Tongue (tissue), 2 donors: ENCODE data around the gene MORC2. TPM values are rescaled to one million over a fixed set of nuclear protein-coding genes. Genes with fewer than 3 reads are reported as not detected.

Experiments
- DNase-seq: peaks from one replicate; pipeline ENCODE4 v3.0.0-alpha.2; 2015
- total RNA-seq: library from RNA; depleted of rRNA; stranded (reverse); fragments of >200 nt; gene quantifications from one replicate; pipeline ENCODE4 v1.2.3, GENCODE V29; 2014

The MORC2 gene
- total RNA-seq, 1 donor from 2014 or later = 16.5 TPM

DNA sequence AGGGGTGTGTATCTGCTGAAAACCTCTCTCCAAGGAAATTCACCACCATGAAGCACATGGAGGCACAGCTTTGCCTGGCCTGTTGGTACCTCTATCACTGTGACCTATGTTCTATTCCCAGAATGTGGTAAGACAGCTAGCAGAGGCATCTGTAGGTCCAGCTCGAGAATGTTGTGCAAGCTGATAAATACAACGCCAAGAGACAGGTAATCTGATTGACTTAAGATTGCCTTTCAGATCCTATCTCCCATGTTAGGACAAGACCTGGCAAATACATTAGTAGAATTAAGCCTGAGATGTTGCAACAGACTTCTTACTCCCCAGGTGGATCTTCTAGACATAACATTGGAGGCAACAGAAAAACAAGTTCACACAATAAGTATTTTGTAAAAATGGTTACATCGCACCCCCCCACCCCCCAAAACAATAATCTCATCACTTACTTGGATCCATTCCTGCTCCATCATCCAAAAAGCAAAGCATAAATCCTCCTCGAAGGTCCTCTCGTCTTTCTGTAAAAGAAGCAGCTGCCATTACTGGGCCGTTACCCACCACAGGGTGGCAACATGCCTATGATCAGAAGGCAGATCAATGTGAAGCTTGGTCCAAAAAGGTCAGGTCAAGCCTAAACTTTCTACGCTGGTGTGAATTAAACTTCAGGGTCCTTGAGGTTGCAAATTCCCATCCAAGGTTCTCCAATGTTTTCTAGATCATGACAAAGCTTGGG, 18.5 kb downstream of the MORC2 start:
- DNase-seq = no peak

DNA sequence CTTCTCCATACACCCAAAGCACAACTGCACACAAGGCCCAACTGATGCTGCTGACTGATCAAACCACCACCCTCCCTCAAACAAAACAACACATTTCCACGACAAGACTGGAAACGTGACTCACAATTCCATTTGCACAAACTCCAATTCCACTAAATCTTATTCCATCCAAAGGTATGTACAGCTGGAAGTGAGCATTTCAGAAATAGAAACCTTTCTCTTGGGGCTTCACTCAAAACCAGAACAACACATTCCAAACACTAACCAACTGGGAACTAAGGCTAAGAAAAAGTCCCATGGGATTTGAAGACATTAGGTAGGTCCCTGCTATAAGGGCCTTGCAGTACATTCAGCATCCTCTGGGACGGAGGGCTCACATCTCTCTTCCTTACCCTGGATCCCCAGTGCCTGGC, 19.6 kb downstream of the MORC2 start:
- no peak for DNase-seq

- peak; percentile 81 for DNase-seq
Measured at GRCh38 chr22:30947816-30948454, 20.6 kb downstream of the MORC2 start.

DNA sequence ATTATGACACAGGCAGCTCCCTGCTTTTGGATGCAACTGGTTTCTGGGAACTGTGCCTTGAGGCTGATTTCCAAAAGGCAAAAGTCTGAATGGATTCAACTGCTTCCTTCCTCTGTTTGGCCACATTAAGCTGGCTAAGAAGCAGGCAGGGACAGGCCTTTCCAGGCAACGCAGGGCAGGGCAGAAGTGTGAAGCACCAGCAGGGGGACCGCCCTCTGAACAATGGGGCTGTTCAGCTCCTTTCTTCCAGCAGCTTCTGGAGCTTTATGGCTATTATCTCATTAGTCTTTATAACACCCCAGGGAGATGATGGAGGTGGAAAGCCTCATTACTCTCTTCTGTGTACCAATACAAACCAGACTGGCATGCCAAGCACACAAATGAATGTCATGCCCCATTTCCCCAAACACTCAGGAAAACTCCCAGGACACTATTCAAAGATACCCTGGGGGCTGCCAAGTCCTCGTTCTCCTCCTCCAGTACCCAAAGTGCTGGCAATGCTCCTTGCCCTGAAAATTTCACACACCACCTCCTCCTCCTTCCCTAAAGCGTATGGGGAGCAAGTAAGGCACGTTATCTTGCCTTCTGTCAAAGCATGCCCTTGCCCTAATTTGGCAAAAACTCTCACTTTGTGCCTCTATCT, 21.3 kb downstream of the MORC2 start:
- DNase-seq = peak; percentile 45

DNA sequence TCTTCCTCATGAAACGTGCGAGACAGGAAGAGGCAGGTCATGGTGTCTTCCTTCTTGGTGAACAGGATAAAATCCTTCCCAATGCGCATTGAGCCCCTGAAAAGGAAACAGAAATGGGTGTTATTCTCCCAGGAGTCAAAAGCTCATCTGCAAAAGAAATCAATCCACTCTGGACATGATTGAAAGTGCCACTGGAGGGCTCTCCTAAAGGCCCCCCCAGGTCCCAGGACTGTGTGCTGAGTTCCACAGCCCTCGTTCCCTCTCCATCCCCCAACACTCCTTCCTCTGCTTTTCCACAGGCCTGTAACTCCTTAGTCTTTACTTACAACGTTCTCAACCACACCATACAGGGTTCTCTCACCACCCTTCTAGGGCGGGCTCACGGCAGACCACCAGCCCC, 22.2 kb downstream of the MORC2 start:
- no peak for DNase-seq

- DNase-seq = no peak
Measured at GRCh38 chr22:30945653-30946052, 22.9 kb downstream of the MORC2 start.

GRCh38 chr22:30944986-30945385, 23.6 kb downstream of the MORC2 start:
- no peak for DNase-seq

DNA sequence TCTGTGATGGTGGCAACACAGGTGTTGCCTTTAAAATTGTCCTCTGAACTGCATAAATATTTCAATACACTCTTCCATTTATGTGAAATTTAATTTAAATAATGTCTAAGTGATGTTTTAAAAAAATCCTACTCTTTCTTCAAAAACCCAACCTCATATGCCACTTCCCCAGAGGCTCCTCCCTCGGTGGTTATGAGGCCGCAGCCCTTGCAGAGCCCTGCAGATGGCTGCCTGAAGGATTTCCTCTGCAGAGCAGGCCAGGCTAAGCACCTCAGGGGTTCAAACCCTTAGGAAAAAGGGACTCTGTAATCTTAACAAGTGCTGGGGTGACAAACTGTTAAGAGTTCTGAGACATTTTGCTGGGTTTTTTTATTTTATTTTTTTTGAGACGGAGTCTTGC, 25.2 kb downstream of the MORC2 start:
- DNase-seq = no peak

DNA sequence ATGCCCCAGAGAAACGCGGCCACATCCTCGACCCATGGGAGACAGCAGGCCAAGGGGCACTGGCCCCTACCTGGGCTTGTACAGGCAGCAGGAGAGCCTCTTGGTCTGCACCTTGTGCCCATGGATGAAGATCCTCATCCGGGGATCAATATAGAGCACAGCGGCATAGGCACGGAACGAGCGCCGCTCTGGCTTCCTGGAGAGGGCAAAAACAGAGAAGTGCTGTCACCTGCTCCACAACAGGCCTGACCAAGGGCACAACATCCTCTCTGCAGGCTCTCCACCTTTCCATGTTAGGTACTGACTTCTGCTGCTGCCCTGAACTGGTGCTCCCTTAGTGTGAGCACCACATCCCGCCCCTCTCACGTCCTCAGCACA, 27.2 kb downstream of the MORC2 start:
- no peak for DNase-seq

GRCh38 chr22:30940685-30941362, 27.8 kb downstream of the MORC2 start:
- DNase-seq = no peak

- DNase-seq = no peak
Measured at GRCh38 chr22:30934053-30934452, 34.5 kb downstream of the MORC2 start.

DNA sequence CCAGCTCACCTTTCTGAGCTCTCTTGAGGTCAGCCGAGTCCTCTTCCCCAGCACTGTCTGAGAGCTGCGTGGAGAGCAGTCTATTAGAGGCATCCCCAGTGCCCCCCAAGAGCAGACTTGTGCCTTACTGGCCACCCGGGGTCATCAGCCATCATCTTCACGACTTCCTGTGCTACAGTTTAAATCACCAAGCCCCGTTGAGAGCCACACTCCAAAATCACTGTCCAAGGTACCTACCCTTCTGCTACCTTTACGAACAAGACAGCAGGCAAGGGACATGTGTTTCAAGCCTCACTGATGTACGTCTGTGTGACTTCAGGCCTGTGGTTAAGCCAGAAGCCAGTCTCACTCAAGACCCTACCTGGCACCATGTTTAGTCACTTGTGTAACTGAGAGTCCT, 35.1 kb downstream of the MORC2 start:
- no peak for DNase-seq

GRCh38 chr22:30932661-30933060, 35.9 kb downstream of the MORC2 start:
- DNase-seq = no peak

- DNase-seq = peak; percentile 19
Measured at GRCh38 chr22:30931541-30932300, 36.9 kb downstream of the MORC2 start.

DNA sequence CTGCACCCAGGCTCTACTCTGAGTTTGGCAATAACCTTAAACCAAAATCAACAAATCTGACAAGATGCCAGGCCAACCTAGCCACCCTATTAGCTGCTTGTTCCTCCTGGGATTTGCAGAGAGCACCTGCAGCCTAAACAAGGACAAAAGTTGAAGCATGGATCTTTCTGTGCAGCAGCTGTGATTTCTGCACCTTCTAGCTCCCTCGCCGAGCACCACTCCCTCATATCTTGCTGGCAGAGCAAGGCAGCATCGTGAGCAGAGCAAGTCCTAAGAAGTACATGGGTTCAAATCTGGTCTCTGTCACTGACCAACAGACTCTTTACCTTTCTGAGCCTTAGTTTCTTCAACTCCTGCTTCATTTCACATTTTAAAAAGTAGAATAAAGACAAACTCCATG, 38.3 kb downstream of the MORC2 start:
- no peak for DNase-seq

GRCh38 chr22:30928401-30928800, 40.2 kb downstream of the MORC2 start:
- no peak for DNase-seq

GRCh38 chr22:30927806-30928205, 40.8 kb downstream of the MORC2 start:
- DNase-seq = no peak

- DNase-seq = no peak
Measured at GRCh38 chr22:30926706-30927105, 41.9 kb downstream of the MORC2 start.

- DNase-seq = no peak
Measured at GRCh38 chr22:30925667-30926066, 42.9 kb downstream of the MORC2 start.

- no peak for DNase-seq
Measured at GRCh38 chr22:30923168-30923900, 45.2 kb downstream of the MORC2 start.

DNA sequence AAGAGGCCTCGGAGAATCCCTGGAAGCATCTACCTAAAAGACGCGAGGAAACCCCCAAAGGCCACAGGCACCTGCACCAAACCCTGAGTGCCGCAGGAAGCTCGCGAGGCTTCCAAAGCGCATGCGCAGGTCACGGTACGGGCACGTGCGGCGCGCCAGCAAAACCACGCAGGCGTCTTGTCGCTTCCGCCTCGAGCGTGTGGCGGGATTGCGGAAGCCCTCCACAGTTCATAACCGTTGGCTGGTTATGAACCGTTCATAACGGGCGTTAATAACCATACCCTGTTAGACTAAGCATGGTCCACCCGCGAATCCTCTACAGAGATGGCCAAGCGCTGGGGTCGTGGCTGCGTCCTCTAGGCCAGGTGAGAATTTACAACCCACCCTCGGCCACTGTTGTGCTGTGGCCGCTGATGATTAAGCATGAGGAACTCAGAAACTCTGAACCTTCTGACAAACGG, 46.4 kb downstream of the MORC2 start:
- DNase-seq = peak; percentile 71
